Smooth muscle cell (in vitro differentiated cells): ENCODE data around the gene SLC35D3. TPM values are rescaled to one million over a fixed set of nuclear protein-coding genes. Genes with fewer than 3 reads are reported as not detected.

ENCODE experiments used
- DNase-seq: peaks from one replicate; lab custom pipeline; 2025; ENCODE audit not compliant: unreplicated experiment; lab: John Stamatoyannopoulos, UW
- H2AFZ ChIP-seq: fragments of 200-600 bp; sonication (generic); 2 replicates; pipeline ENCODE4 v1.6.0; 2016; ENCODE audit warnings: antibody characterized with exemption, low read depth, mild to moderate bottlenecking
- H3F3A ChIP-seq: fragments of 200-600 bp; sonication (generic); 2 replicates; pipeline ENCODE4 v1.6.0; 2017; ENCODE audit warnings: antibody characterized with exemption, low read depth
- H3K27ac ChIP-seq: fragments of 200-600 bp; sonication (generic); 2 replicates; pipeline ENCODE4 v1.5.1; 2016; ENCODE audit warnings: low read depth, mild to moderate bottlenecking
- H3K27me3 ChIP-seq: fragments of 200-600 bp; sonication (generic); 2 replicates; pipeline ENCODE4 v1.6.1; 2016; ENCODE audit warnings: low read depth, mild to moderate bottlenecking
- H3K36me3 ChIP-seq: fragments of 200-600 bp; sonication (generic); 2 replicates; pipeline ENCODE4 v1.5.1; 2016; ENCODE audit warnings: low read depth
- H3K4me1 ChIP-seq: fragments of 200-600 bp; sonication (generic); 2 replicates; pipeline ENCODE4 v1.5.1; 2016; ENCODE audit warnings: low read depth
- H3K4me2 ChIP-seq: fragments of 200-600 bp; sonication (generic); 2 replicates; pipeline ENCODE4 v1.6.0; 2016; ENCODE audit warnings: mild to moderate bottlenecking
- H3K4me3 ChIP-seq: fragments of 200-600 bp; sonication (generic); 2 replicates; pipeline ENCODE4 v1.5.1; 2016; ENCODE audit warnings: mild to moderate bottlenecking
- H3K79me2 ChIP-seq: fragments of 200-600 bp; sonication (generic); 2 replicates; pipeline ENCODE4 v1.6.0; 2016; ENCODE audit warnings: low read depth, mild to moderate bottlenecking
- H3K9ac ChIP-seq: fragments of 200-600 bp; sonication (generic); 2 replicates; pipeline ENCODE4 v1.6.0; 2016; ENCODE audit warnings: low read depth
- H3K9me3 ChIP-seq: fragments of 200-600 bp; sonication (generic); replicated peaks from 2 replicates; pipeline ENCODE4 v1.5.1; 2016; ENCODE audit warnings: low read depth
- H4K20me1 ChIP-seq: fragments of 200-600 bp; sonication (generic); 2 replicates; pipeline ENCODE4 v1.6.0; 2016; ENCODE audit warnings: low read depth
- CTCF ChIP-seq: fragments of 200-600 bp; sonication (generic); IDR thresholded peaks from 2 replicates; pipeline ENCODE4 v1.5.1; 2017; ENCODE audit warnings: borderline replicate concordance, mild to moderate bottlenecking, antibody characterized with exemption; ENCODE audit not compliant: insufficient read depth, poor library complexity, severe bottlenecking
- WGBS: methylation state at CpG from one replicate; pipeline ENCODE4 v1.1.7; 2016; ENCODE audit warnings: low lambda C conversion rate; 5-methylcytosine and 5-hydroxymethylcytosine counted together
- polyA plus RNA-seq: library from polyadenylated mRNA; unstranded; fragments of >200 nt; fragmentation: Nextera tagmentation; extraction: Ambion mirVana; gene quantifications from 2 replicates; pipeline ENCODE4 v1.2.1, GENCODE V29; 2016
- total RNA-seq: library from RNA; depleted of rRNA; stranded (reverse); fragments of >200 nt; gene quantifications from 2 replicates; pipeline ENCODE4 v1.2.3, GENCODE V29; 2014

The SLC35D3 gene
- total and polyA plus RNA-seq, 2 experiments from 2014 or later: not detected

- Histone ChIP-seq H4K20me1 (peaks cover 16% of the 10 kb centered on the region), H3K27ac (no peak overlapping the region), H3F3A (no peaks in the 10 kb centered on the region), H3K9ac (no peak overlapping the region), H3K27me3 (no peaks in the 10 kb centered on the region), H3K4me3 (no peak overlapping the region), H3K4me2 (no peak overlapping the region), H3K9me3 (no peaks in the 10 kb centered on the region), H3K4me1 (no peaks in the 10 kb centered on the region), H2AFZ (no peak overlapping the region), H3K36me3 (no peaks in the 10 kb centered on the region), H3K79me2 (no peaks in the 10 kb centered on the region)
- WGBS: 74% methylated on average over 3 of the region's 3 CpGs
- no peak for TF ChIP-seq CTCF
- no peak for DNase-seq
Measured at GRCh38 chr6:136886091-136886490, 36.0 kb upstream of the SLC35D3 start.

GRCh38 chr6:136887953-136888352, 34.1 kb upstream of the SLC35D3 start:
- WGBS: 13% methylated on average over 1 of the region's 1 CpG
- no peak overlapping the region for H2AFZ ChIP-seq

GRCh38 chr6:136889271-136890193, 32.6 kb upstream of the SLC35D3 start:
- 77% methylated on average over 6 of the region's 6 CpGs for WGBS
- H3K4me2 ChIP-seq: peak overlapping the region; percentile 16

More at GRCh38 chr6:136887953-136888352, 34.1 kb upstream of the SLC35D3 start:
- Histone ChIP-seq H3K4me3 (no peak overlapping the region), H3K9ac (no peak overlapping the region), H3K36me3 (no peaks in the 10 kb centered on the region), H3K4me2 (peak overlapping the region; percentile 2), H3K79me2 (no peaks in the 10 kb centered on the region), H3F3A (no peaks in the 10 kb centered on the region), H3K27ac (no peak overlapping the region), H3K9me3 (no peaks in the 10 kb centered on the region), H3K27me3 (no peaks in the 10 kb centered on the region), H3K4me1 (no peaks in the 10 kb centered on the region), H4K20me1 (peaks cover 18% of the 10 kb centered on the region)
- DNase-seq: no peak
- TF ChIP-seq CTCF: no peak

More at GRCh38 chr6:136889271-136890193, 32.6 kb upstream of the SLC35D3 start:
- Histone ChIP-seq H4K20me1 (peaks cover 14% of the 10 kb centered on the region), H3K4me3 (no peak overlapping the region), H3K4me1 (no peaks in the 10 kb centered on the region), H3K9me3 (no peaks in the 10 kb centered on the region), H3K9ac (no peak overlapping the region), H3K79me2 (no peaks in the 10 kb centered on the region), H3F3A (no peaks in the 10 kb centered on the region), H3K27me3 (no peaks in the 10 kb centered on the region), H3K27ac (no peak overlapping the region), H3K36me3 (no peaks in the 10 kb centered on the region), H2AFZ (no peak overlapping the region)
- no peak for TF ChIP-seq CTCF
- no peak for DNase-seq
